NCI-H69 (cell line): ENCODE results near the gene NAT10.
"Not testable (repeated sequence)": the region's sequence is repeated elsewhere in the genome, so short reads cannot be mapped to it uniquely, and the experiment has no call there.

Experiments used
- DNase-seq: peaks from one replicate; lab custom pipeline; 2025; lab: John Stamatoyannopoulos, UW

The NAT10 gene

GRCh38 chr11:34105079-34105956 lies at the start of gene NAT10:
Gene NAT10, plus strand, starts transcription at chr11:34105629. Its CDS starts 2,597 bp downstream, at chr11:34108226.
- peak; percentile 99 for DNase-seq

- no peak for DNase-seq
These were observed 48.8 kb upstream of the NAT10 start for GRCh38 chr11:34056672-34057071.

- DNase-seq: no peak
These were observed 42.2 kb upstream of the NAT10 start for GRCh38 chr11:34063061-34063795.

- no peak for DNase-seq
These were observed 41.1 kb upstream of the NAT10 start for GRCh38 chr11:34064291-34064690.

GRCh38 chr11:34065505-34066203 lies 39.8 kb upstream of the NAT10 start:
- DNase-seq: no peak

GRCh38 chr11:34066766-34067165 lies 38.7 kb upstream of the NAT10 start:
- DNase-seq: not testable (repeated sequence)

GRCh38 chr11:34067383-34068065 lies 37.9 kb upstream of the NAT10 start:
- DNase-seq: no peak

- no peak for DNase-seq
These were observed 37.3 kb upstream of the NAT10 start for GRCh38 chr11:34068111-34068510.

GRCh38 chr11:34071306-34071705 lies 34.1 kb upstream of the NAT10 start:
- DNase-seq: not testable (repeated sequence)

- no peak for DNase-seq
These were observed 33.4 kb upstream of the NAT10 start for GRCh38 chr11:34072041-34072440.

- DNase-seq: no peak
These were observed 32.6 kb upstream of the NAT10 start for GRCh38 chr11:34072832-34073231.

- DNase-seq: no peak
These were observed 31.0 kb upstream of the NAT10 start for GRCh38 chr11:34074391-34074790.

- DNase-seq: no peak
These were observed 30.1 kb upstream of the NAT10 start for GRCh38 chr11:34075178-34075820.

GRCh38 chr11:34080609-34081008 lies 24.8 kb upstream of the NAT10 start:
- DNase-seq: no peak

- no peak for DNase-seq
These were observed 20.8 kb upstream of the NAT10 start for GRCh38 chr11:34084637-34085036.

- no peak for DNase-seq
These were observed 18.7 kb upstream of the NAT10 start for GRCh38 chr11:34086554-34087283.

- no peak for DNase-seq
These were observed 13.6 kb upstream of the NAT10 start for GRCh38 chr11:34091825-34092224.

GRCh38 chr11:34094900-34095299 lies 10.5 kb upstream of the NAT10 start:
- not testable (repeated sequence) for DNase-seq

GRCh38 chr11:34098813-34099212 lies 6.6 kb upstream of the NAT10 start:
- no peak for DNase-seq

- peak; percentile 39 for DNase-seq
These were observed 750 bp upstream of the NAT10 start for GRCh38 chr11:34104680-34105078.
